Body of pancreas (tissue), 4 donors: ENCODE results near the gene DNAH7.

Experiments
- CTCF ChIP-seq, 7 experiments: fragments of 450-650 bp in 4 of 7; fragments of 200-600 bp in 3 of 7; sonication (generic) in 3 of 7; IDR thresholded peaks; one replicate each; pipeline ENCODE4 v1.5.1; 2016 to 2019; ENCODE audit warnings: antibody characterized with exemption in 7 of 7
- POLR2A ChIP-seq, 3 donors: fragments of 450-650 bp; IDR thresholded peaks; one replicate each; pipeline ENCODE4 v1.6.1; 2016; ENCODE audit warnings: antibody characterized with exemption in 3 of 3, mild to moderate bottlenecking in 2 of 3

- TF ChIP-seq CTCF (IDR thresholded peaks at IDR 0.05) (no peak), POLR2A (IDR thresholded peaks at IDR 0.05) (no peak)
Observed at GRCh38 chr2:195732574-195732973, 336.1 kb downstream of the DNAH7 start.
